MM.1S (cell line): Measurements from ENCODE around the gene PCDHGB5.
"Not testable (repeated sequence)": the region's sequence is repeated elsewhere in the genome, so short reads cannot be mapped to it uniquely, and the experiment has no call there.

Experiments used
- EZH2 ChIP-seq: fragments of 300-600 bp; sonication (generic); optimal IDR thresholded peaks from 2 replicates; pipeline ENCODE3; 2017; ENCODE audit warnings: low read depth, mild to moderate bottlenecking, antibody characterized with exemption, low read length, mixed read lengths
- TF ChIP-seq, protein P1 (sequence below): fragments of 300-600 bp; sonication (generic); IDR thresholded peaks from 2 replicates; pipeline ENCODE4 v1.5.1; 2016; ENCODE audit warnings: antibody characterized with exemption, low read length, mixed read lengths

GRCh38 chr5:141414548-141415274 lies 17.0 kb downstream of the PCDHGB5 start:
- TF ChIP-seq, protein P1, sequence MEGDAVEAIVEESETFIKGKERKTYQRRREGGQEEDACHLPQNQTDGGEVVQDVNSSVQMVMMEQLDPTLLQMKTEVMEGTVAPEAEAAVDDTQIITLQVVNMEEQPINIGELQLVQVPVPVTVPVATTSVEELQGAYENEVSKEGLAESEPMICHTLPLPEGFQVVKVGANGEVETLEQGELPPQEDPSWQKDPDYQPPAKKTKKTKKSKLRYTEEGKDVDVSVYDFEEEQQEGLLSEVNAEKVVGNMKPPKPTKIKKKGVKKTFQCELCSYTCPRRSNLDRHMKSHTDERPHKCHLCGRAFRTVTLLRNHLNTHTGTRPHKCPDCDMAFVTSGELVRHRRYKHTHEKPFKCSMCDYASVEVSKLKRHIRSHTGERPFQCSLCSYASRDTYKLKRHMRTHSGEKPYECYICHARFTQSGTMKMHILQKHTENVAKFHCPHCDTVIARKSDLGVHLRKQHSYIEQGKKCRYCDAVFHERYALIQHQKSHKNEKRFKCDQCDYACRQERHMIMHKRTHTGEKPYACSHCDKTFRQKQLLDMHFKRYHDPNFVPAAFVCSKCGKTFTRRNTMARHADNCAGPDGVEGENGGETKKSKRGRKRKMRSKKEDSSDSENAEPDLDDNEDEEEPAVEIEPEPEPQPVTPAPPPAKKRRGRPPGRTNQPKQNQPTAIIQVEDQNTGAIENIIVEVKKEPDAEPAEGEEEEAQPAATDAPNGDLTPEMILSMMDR, result not testable (repeated sequence)
- not testable (repeated sequence) for TF ChIP-seq EZH2
